Measurements from ENCODE around the gene NPDC1. TPM values are rescaled to one million over a fixed set of nuclear protein-coding genes. Genes with fewer than 3 reads are reported as not detected.

Gene NPDC1
- total and polyA plus RNA-seq, 9 donors: 32.1 to 63.4 (median 41.8) TPM

DNA sequence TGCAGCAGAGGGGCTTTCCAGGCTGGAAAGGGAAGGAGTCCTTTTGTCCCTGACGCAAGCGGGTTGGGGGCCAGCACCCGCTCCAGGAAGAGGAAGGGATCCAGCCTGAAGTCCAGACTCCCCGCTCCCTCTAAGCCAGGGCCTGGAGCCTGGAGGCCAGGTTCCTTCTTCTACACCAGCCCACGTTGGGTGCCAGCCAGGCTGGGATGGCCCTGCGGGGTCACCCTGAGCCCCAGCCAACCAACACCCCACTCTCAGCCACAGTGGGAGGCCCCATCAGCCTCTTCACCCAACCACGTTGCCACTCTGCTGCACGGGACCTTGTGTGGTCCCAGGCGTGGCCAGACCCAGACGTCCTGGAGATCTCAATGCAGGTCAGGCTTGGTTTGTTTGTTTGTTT is 13.1 kb downstream of the NPDC1 start:
- no peaks in the 10 kb centered on the region for H3K36me3 ChIP-seq (ENCODE audit: control insufficient read depth, insufficient read depth, low read length)
- DNase-seq: no peak
- H3K4me1 ChIP-seq (ENCODE audit: control insufficient read depth, insufficient read depth, low read length): peaks cover 38% of the 10 kb centered on the region
- H3K27ac ChIP-seq (ENCODE audit: low read length): no peak overlapping the region
- no peaks in the 10 kb centered on the region for H3K9me3 ChIP-seq (replicated peaks; ENCODE audit: control insufficient read depth, low read depth, low read length)
- 50% methylated on average over 4 of the region's 10 CpGs for WGBS (ENCODE audit: insufficient coverage)
- H3K4me3 ChIP-seq (ENCODE audit: low read length): no peak overlapping the region
- peaks cover 8% of the 10 kb centered on the region for H3K27me3 ChIP-seq (ENCODE audit: control insufficient read depth, insufficient read depth, low read length)

DNA sequence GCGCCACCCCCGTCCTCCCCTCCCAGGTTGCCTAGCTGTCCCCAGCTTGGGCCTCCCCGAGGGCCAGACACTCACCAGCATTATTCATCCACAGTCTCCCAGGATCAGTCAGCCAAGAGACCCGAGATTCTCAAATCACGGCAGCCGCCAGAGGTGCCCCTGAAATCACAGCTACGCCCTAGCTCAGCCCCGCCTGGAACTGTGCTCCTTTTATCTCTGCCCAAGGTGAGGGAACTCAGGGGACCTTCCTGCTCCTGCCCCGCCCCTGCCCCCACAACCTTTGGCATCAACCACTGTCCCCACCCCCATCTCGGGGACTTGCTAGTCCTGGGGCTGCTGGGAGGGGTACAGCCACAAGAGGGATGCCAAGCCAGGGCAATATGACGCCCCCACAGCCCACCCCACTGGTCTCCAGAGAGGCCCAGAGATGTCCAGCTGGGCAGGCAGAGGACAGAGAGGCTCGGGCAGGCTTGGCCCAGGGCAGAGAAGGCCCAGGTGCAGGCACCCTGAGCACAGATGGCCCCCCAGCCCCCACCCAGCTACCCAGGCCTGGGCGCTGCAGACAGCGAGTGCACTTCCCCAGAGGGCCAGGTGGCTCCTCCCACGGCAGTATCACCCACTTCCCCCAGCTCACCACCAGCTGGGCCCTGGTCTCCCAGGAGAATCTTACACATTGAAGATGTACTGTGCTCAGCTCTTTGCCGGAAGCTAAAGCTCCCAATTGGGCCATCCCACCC is 13.9 kb downstream of the NPDC1 start, which contains the start of gene FUT7:
TSS of gene FUT7 (minus strand) at position 185 of the 737 bp plus-strand sequence. CDS start at position 88, 97 bp downstream.
- 50% methylated on average over 12 of the region's 16 CpGs for WGBS (ENCODE audit: insufficient coverage)
- Histone ChIP-seq H3K4me1 (ENCODE audit: control insufficient read depth, insufficient read depth, low read length) (peaks cover 43% of the 10 kb centered on the region), H3K9me3 (replicated peaks; ENCODE audit: control insufficient read depth, low read depth, low read length) (no peaks in the 10 kb centered on the region), H3K27me3 (ENCODE audit: control insufficient read depth, insufficient read depth, low read length) (peaks cover 8% of the 10 kb centered on the region), H3K4me3 (ENCODE audit: low read length) (no peak within 1 kb of the TSS), H3K36me3 (ENCODE audit: control insufficient read depth, insufficient read depth, low read length) (no peaks in the 10 kb centered on the region), H3K27ac (ENCODE audit: low read length) (no peak within 1 kb of the TSS)
- no peak for DNase-seq

DNA sequence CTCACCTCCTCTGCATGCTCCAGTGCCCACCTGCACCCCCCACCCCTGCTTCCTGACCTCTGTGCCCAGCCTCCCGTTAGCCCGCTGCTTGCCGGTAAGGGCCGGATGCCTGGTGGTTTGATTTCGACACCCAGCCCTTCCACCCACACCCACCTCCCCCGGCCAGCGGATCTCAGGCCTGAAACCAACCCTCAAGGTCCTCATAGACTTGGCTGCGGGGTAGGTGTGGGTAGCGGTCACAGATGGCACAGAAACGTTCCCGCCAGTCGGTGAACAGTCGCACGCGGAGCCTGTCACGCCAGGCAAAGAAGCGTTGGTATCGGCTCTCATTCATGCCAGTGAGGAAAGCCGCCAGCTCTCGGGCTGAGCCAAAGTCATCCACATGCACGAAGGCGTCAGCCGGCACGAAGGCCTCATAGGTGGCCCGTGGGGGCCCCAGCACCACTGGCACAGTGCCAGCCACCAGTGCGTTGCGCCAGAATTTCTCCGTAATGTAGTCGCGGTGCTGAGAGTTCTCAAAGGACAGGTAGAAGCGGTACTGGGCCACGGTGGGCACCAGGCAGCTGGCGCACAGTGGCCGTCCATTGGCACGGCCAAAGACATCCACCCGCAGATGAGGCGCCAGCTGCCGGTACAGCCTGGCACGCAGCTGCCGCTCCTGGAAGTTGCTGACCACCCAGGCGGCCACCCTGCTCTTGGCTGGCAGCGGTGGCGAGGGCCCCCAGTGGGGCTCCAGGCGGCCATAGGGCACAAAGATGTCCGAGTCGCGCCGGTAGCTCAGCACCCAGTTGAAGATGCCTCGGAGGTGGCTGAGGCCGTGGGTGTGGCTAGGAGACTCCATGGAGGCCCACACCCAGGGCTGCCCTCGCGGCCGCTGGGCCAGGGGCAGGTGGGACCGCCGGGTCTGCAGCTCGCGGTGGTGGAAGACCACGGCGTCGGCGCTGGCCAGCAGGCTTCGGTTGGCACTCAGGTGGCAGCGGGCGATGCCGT is 15.1 kb downstream of the NPDC1 start:
- H3K4me1 ChIP-seq (ENCODE audit: control insufficient read depth, insufficient read depth, low read length): peaks cover 54% of the 10 kb centered on the region
- H3K36me3 ChIP-seq (ENCODE audit: control insufficient read depth, insufficient read depth, low read length): no peaks in the 10 kb centered on the region
- H3K27me3 ChIP-seq (ENCODE audit: control insufficient read depth, insufficient read depth, low read length): peaks cover 8% of the 10 kb centered on the region
- no peak overlapping the region for H3K4me3 ChIP-seq (ENCODE audit: low read length)
- 85% methylated on average over 59 of the region's 65 CpGs for WGBS (ENCODE audit: insufficient coverage)
- no peak for DNase-seq
- no peak overlapping the region for H3K27ac ChIP-seq (ENCODE audit: low read length)
- no peaks in the 10 kb centered on the region for H3K9me3 ChIP-seq (replicated peaks; ENCODE audit: control insufficient read depth, low read depth, low read length)

DNA sequence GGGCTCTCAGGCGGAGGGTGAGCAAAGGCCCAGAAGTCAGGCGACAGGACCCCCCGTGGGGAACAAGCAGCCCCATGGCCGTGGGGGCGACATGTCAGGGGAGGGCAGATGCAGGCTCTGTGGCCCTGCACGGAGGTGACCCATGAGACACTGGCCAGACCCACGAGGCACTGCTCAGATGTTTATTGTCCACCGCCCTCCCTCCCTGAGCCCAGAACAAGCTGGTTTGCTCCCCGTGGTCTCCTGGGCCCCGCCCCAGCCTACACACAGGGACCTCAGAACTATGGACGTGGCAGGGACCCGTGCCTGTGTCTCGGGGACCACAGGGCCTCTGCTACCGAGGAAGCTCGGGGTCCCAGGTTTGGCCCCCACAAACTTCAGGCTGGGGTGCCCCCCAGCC is 16.0 kb downstream of the NPDC1 start:
- Histone ChIP-seq H3K27me3 (ENCODE audit: control insufficient read depth, insufficient read depth, low read length) (peaks cover 8% of the 10 kb centered on the region), H3K9me3 (replicated peaks; ENCODE audit: control insufficient read depth, low read depth, low read length) (no peaks in the 10 kb centered on the region), H3K4me1 (ENCODE audit: control insufficient read depth, insufficient read depth, low read length) (peaks cover 55% of the 10 kb centered on the region), H3K36me3 (ENCODE audit: control insufficient read depth, insufficient read depth, low read length) (no peaks in the 10 kb centered on the region), H3K27ac (ENCODE audit: low read length) (no peak overlapping the region), H3K4me3 (ENCODE audit: low read length) (no peak overlapping the region)
- no peak for DNase-seq
- WGBS (ENCODE audit: insufficient coverage): 74% methylated on average over 14 of the region's 15 CpGs

DNA sequence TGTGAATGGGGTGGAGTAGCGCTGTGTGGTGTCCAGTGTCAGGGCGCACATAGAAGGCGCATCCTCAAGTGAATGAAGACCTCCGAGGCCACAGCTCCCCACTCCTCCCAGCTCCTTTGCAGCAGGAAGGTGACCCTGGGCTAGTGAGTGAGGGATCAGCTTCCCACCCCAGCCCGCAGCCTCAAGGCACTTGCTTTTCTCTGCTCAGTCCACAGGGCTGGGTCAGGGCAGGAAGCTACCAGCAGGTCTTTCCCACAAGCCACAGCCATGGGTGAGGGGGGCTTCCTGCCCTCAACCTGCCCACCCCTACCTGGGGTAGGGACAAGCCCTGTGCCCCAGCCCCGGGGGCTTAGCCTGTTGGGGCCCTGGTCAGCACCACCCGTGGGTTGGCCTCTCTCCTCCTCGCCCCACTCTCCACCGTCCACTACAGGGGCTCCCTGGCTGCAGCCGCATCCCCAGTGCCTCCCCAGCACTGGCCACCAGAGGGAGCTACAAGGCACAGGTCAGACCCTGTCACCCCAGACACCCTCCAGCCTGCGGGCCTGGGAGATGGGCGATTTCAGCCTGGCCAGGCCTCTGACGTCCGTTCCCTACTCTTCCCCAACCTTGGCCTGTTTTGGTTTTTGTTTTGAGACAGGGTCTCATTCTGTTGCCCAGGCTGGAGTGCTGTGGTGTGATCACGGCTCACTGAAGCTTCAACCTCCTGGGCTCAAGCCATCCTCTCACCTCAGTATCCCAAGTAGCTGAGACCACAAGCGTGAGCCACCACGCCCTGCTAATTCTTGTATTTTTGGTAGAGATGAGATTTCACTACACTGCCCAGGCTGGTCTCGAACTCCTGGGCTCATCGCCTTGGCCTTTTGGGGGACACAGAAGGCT is 16.7 kb downstream of the NPDC1 start:
- peak; percentile 58 for DNase-seq
- no peak overlapping the region for H3K27ac ChIP-seq (ENCODE audit: low read length)
- WGBS (ENCODE audit: insufficient coverage): 38% methylated on average over 5 of the region's 19 CpGs

DNA sequence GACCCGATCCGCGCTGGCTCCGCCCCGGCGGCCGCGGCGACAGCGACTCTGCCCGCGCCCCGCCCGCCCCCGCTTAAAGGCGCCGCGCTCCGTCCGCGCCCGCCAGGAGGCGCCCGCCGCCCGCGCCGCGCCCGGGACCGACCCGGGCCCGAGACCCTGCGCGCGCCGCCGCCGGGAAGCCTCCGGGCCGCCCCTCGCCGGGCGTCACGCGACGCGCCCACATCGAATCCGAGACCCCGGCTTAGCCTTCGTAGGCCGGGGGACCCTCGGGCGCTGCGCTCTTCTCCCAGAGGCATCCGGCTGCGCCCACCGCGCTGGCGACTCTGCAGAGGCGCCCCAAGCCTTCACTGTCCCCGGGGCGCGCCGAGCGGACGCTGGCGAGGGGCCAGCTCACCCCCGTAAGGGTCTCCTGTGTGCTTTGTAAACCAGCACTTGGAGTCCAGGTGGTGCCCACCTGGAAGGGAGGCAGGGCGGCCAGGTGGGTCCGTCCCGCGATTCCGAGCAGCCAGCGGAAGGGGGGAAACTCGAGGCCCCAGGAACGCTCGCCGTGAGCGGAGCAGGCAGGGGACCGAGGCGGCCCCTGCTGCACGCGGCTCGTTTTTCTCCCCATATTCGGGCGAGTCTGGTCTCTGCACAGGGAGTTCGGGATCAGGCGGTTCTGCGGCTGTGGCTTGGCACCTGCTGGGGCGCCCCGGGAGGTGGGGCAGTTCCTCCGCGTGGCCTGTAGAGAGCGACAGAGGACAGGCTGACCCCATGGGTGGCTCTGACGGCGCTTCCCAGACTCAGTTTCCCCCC is 17.5 kb downstream of the NPDC1 start:
- H3K9me3 ChIP-seq (replicated peaks; ENCODE audit: control insufficient read depth, low read depth, low read length): no peaks in the 10 kb centered on the region
- peak overlapping the region; percentile 56 for H3K4me3 ChIP-seq (ENCODE audit: low read length)
- peaks cover 57% of the 10 kb centered on the region for H3K4me1 ChIP-seq (ENCODE audit: control insufficient read depth, insufficient read depth, low read length)
- H3K27ac ChIP-seq (ENCODE audit: low read length): no peak overlapping the region
- peak; percentile 78 for DNase-seq
- WGBS (ENCODE audit: insufficient coverage): under 1% methylated on average over 95 of the region's 98 CpGs
- H3K36me3 ChIP-seq (ENCODE audit: control insufficient read depth, insufficient read depth, low read length): no peaks in the 10 kb centered on the region
- peaks cover 5% of the 10 kb centered on the region for H3K27me3 ChIP-seq (ENCODE audit: control insufficient read depth, insufficient read depth, low read length)

More for the DNA sequence above, 16.7 kb downstream of the NPDC1 start:
- Histone ChIP-seq H3K36me3 (ENCODE audit: control insufficient read depth, insufficient read depth, low read length) (no peaks in the 10 kb centered on the region), H3K9me3 (replicated peaks; ENCODE audit: control insufficient read depth, low read depth, low read length) (no peaks in the 10 kb centered on the region), H3K4me3 (ENCODE audit: low read length) (no peak overlapping the region), H3K27me3 (ENCODE audit: control insufficient read depth, insufficient read depth, low read length) (peaks cover 5% of the 10 kb centered on the region), H3K4me1 (ENCODE audit: control insufficient read depth, insufficient read depth, low read length) (peaks cover 49% of the 10 kb centered on the region)

DNA sequence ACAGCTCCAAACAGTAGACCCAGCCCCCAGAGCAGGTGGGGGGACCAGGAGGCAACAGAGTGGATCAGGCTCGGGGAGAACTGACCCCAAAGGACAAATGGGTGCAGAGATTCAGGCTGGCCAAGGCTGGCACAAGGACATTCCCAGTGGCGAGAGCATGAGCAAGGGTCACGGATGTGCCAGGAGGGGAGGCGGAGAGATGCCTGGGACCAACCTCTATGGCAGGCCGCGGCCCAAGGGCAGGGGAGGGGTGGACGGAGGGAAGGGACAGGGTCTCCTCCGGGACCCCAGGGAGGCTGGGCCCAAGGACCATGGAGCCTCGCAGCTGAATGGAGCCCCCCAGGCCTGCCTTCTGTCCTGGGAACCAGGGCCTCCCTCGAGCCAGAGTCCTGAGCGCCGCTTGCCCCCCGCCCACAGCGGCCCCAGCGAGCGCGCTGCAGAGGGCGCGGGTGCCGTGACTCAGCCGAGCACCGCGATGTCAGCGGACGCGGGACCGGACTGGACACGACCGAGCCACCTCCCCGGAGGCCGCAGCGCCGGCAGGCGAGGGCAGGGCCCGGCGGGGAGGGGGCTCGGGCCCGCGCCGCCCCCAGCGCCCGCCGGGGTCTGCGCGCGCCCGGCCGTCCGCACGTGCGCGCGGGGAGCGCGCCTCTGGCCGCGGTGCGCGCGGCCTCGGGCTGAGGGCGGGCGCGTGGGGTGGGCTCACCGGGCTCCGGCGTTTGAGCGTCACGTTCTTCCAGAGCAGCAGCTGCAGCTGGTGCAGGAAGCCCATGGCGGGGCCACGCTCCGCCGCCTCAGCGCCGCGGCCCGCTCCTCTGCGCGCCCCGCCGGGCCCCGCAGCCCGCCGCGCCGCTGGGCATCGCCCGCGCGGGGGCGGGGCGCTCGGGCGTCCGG is 18.4 kb downstream of the NPDC1 start, which contains the start of gene ABCA2:
TSS of gene ABCA2 (minus strand) at position 869 of the 894 bp plus-strand sequence. CDS start at position 772, 97 bp downstream.
- 2% methylated on average over 95 of the region's 95 CpGs for WGBS (ENCODE audit: insufficient coverage)
- Histone ChIP-seq H3K27ac (ENCODE audit: low read length) (no peak within 1 kb of the TSS), H3K36me3 (ENCODE audit: control insufficient read depth, insufficient read depth, low read length) (no peaks in the 10 kb centered on the region), H3K4me3 (ENCODE audit: low read length) (peak within 1 kb of the TSS; percentile 56), H3K4me1 (ENCODE audit: control insufficient read depth, insufficient read depth, low read length) (peaks cover 62% of the 10 kb centered on the region), H3K27me3 (ENCODE audit: control insufficient read depth, insufficient read depth, low read length) (peaks cover 5% of the 10 kb centered on the region), H3K9me3 (replicated peaks; ENCODE audit: control insufficient read depth, low read depth, low read length) (no peaks in the 10 kb centered on the region)
- DNase-seq: no peak

DNA sequence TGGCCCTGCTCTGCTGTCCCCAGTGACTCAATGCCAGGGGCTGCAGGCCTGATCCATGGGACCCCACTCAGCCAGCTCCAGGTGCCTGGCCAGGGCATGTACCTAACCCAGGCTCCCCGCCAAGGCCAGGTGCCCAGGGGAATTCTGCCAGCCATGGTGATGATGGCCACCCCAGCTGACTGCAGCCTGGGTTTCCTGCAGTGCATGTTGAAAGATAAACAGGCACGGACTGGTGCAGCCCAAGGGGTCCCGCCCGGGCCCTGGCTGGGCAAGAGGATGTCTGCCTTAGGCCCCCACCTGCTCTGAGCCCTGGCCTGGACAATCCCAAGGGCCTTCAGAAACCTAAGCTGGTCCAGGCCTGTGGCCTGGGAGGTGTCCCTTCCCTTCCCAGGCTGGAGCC is 19.1 kb downstream of the NPDC1 start:
- 64% methylated on average over 2 of the region's 4 CpGs for WGBS (ENCODE audit: insufficient coverage)
- H3K4me1 ChIP-seq (ENCODE audit: control insufficient read depth, insufficient read depth, low read length): peaks cover 60% of the 10 kb centered on the region
- no peak for DNase-seq
- H3K9me3 ChIP-seq (replicated peaks; ENCODE audit: control insufficient read depth, low read depth, low read length): no peaks in the 10 kb centered on the region
- peaks cover 5% of the 10 kb centered on the region for H3K27me3 ChIP-seq (ENCODE audit: control insufficient read depth, insufficient read depth, low read length)
- H3K27ac ChIP-seq (ENCODE audit: low read length): no peak overlapping the region
- no peaks in the 10 kb centered on the region for H3K36me3 ChIP-seq (ENCODE audit: control insufficient read depth, insufficient read depth, low read length)
- H3K4me3 ChIP-seq (ENCODE audit: low read length): no peak overlapping the region

Data from muscle of leg (tissue), 11 donors.